ENCODE measurements around the gene MCM3AP.
"Not testable (repeated sequence)": the region's sequence is repeated elsewhere in the genome, so short reads cannot be mapped to it uniquely, and the experiment has no call there.

MCM3AP gene

DNA sequence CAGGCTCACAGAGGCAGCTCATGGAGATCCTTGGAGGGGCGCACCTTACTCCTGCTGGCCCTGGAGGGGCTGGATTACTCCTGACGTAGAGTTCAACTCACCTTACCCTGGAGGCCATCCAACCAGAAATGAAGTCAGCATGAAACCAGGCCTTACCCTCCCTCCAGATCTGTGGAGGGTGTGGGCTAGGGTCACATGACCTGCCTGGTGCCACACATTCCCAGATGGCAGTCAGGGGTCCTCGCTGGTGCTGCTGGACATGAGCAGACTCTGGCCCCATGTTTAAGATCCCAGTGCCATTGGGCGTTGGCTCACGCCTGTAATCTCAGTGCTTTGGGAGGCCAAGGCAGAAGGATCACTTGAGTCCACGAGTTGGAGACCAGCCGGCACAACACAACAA is 33.8 kb upstream of the MCM3AP start:
- DNase-seq (ENCODE audit: extremely low read depth, low read depth): no peak
- TF ChIP-seq, protein P1, sequence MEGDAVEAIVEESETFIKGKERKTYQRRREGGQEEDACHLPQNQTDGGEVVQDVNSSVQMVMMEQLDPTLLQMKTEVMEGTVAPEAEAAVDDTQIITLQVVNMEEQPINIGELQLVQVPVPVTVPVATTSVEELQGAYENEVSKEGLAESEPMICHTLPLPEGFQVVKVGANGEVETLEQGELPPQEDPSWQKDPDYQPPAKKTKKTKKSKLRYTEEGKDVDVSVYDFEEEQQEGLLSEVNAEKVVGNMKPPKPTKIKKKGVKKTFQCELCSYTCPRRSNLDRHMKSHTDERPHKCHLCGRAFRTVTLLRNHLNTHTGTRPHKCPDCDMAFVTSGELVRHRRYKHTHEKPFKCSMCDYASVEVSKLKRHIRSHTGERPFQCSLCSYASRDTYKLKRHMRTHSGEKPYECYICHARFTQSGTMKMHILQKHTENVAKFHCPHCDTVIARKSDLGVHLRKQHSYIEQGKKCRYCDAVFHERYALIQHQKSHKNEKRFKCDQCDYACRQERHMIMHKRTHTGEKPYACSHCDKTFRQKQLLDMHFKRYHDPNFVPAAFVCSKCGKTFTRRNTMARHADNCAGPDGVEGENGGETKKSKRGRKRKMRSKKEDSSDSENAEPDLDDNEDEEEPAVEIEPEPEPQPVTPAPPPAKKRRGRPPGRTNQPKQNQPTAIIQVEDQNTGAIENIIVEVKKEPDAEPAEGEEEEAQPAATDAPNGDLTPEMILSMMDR (IDR thresholded peaks at IDR 0.05; ENCODE audit: low read depth, low read length): no peak

DNA sequence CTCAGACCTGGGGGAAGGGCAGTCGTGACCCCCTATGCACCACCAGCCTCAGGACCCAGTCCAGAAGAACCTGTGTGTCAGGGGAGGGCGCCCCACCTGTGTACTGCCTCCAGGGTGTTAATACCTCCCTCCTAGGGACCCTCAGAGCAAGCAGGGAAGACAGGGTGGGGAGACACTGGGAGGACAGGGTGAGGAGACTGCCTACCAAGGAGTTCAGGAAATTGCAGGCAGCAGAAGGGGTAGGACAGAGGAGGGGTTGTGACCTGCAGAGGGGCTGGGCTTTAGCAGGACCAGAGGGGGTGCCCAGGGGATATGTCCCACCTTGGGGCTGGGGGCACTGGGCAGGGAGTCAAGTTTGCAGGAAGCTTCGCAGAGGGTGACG is 33.0 kb upstream of the MCM3AP start:
- DNase-seq (ENCODE audit: extremely low read depth, low read depth): no peak
- TF ChIP-seq, protein P1 (IDR thresholded peaks at IDR 0.05; ENCODE audit: low read depth, low read length): no peak

DNA sequence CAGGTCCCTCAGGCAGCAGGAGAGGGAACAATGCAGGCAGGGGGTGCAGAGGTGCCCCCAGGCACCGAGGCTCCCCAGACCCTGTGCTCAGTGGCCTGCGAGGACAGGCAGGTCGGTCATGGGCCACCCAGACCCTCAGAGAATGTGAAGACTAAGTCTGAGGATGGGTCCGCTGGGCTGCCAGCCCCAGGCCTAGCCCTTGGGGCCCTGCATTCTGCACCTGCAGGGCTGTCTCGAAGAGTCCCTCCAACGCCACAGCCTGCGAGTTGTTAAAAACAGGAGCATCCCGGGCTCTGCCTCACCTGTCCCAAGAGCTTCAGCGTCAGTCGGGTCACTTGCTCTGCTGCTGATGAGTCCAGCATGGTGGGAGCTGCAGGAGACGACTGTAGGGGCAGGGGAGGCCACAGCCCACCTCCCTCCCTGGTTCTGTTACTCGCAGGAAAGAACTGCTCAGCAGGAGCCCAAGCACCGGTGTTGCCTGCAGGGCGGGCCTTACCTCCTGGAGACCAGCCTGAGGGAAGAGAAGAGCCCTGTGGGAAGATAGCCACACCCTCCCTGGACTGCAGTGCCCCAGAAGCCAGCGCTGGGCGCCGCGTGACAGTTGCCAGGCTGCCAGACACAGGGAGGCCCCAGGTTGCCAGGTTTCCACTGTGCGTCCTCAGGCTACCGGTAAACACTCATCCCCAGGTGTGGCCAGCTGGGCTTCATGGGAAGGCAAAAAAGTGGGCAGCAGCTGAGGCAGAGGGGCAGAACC is 32.5 kb upstream of the MCM3AP start:
- TF ChIP-seq, protein P1 (IDR thresholded peaks at IDR 0.05; ENCODE audit: low read depth, low read length): no peak
- no peak for DNase-seq (ENCODE audit: extremely low read depth, low read depth)

DNA sequence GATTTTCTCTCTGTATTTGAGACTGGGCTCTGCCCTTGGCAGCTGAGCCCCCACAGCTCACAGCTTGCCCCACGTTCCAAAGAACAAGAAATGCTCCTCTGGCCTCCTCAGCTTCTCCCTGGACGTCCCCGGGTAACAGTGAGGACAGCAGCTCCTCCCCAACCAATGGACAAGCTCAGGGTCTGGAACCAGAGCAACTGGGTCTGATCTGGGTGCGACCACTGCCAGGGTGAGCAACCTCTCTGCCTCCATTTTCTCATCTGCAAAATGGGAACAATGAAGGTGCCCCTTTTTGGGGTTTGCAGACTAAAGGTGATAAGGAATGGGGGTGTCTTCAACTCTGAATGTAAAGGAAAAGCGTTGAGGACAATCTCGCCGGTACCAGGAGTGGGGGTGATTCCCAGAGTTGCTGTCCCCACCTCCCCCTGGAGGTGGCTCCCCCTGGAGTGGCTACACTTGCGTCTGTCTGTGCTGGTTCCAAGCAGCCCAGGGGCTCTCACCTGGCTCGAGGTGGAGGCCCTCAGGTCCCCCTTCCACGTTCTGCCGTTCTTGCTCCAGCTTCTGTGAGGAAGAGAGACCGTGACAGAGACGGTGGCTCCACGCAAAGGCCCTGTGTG is 31.4 kb upstream of the MCM3AP start:
- TF ChIP-seq, protein P1 (IDR thresholded peaks at IDR 0.05; ENCODE audit: low read depth, low read length): no peak
- no peak for DNase-seq (ENCODE audit: extremely low read depth, low read depth)

DNA sequence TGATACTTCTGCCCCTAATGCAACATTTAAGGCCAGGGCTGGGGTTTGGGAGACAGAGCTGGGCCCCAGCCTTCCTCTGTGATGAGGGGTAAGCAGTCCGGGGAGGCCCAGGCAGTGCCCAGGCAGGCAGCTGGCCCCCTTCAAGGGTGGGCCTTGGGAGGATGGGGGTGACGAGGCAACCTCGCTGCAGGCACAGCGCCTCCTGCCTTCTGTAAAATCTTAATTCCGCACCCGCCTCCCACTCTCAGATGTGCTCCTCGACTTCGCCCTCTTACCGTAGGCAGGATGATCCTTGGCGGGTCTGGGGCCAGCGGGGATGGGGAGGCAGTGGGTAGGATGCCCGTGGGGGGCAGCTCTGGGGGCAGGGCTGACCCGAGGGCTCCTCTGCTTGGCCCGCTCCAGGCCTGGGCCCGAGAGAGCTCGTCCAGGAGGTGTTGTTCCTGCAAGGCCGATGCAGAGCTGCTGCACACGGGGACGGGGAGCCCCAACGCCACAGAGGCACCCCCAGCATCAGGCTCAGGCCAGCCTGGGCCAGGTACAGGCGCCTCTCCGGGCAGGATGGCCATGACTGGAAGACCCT is 29.1 kb upstream of the MCM3AP start:
- DNase-seq (ENCODE audit: extremely low read depth, low read depth): no peak
- TF ChIP-seq, protein P1 (IDR thresholded peaks at IDR 0.05; ENCODE audit: low read depth, low read length): no peak

DNA sequence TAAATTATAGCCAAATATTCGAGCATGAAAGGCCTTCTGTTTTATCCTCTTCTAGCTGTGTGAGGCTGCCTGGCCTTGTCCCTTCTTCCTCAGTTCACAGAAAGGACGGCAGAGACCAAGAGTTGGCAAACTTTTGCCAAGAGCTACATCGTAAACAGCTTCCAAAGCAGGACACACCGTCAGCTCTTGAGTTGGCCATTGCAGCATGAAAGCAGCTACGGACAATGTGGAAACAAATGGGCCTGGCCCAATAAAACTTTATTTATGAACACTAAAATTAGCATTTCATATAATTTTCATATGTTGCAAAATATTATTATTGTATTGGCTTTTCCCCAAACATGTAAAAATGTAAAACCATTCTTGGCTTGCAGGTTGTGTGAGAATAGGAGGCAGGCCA is 27.5 kb upstream of the MCM3AP start:
- DNase-seq (ENCODE audit: extremely low read depth, low read depth): no peak
- TF ChIP-seq, protein P1 (IDR thresholded peaks at IDR 0.05; ENCODE audit: low read depth, low read length): no peak

DNA sequence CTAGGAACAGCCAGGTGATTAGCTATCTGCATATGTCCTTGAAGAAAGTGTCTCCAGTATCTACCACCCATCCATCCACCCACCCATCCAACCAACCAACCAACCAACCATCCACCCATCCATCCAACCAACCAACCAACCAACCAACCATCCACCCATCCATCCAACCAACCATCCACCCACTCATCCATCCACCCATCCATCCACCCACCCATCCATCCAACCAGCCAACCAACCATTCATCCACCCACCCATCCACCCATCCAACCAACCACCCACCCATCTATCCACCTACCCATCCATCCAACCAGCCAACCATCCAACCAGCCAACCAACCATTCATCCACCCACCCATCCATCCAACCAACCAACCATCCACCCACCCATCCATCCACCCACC is 26.2 kb upstream of the MCM3AP start:
- TF ChIP-seq, protein P1 (IDR thresholded peaks at IDR 0.05; ENCODE audit: low read depth, low read length): no peak
- DNase-seq (ENCODE audit: extremely low read depth, low read depth): no peak

DNA sequence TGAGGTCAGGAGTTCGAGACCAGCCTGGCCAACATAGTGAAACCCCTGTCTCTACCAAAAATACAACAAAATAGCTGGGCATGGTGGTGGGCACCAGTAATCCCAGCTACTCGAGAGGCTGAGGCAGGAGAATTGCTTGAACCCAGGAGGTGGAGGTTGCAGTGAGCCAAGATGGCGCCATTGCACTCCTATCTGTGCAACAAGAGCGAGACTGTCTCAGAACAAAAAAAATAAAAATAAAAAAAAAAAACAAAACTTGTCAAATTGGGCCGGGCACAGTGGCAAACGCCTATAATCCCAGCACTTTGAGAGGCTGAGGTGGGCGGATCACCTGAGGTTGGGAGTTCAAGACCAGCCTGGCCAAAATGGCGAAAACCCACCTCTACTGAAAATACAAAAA is 24.8 kb upstream of the MCM3AP start:
- not testable (repeated sequence) for DNase-seq (ENCODE audit: extremely low read depth, low read depth)
